Activated T-cell treated with anti-CD3 and anti-CD28 coated beads, Interleukin-2, amount 50 U/mL, for 4 hours (primary cell): Measurements from ENCODE around the gene MYOM1. TPM values are rescaled to one million over a fixed set of nuclear protein-coding genes. Genes with fewer than 3 reads are reported as not detected.
"Not testable (repeated sequence)": the region's sequence is repeated elsewhere in the genome, so short reads cannot be mapped to it uniquely, and the experiment has no call there.

Experiments used
- ATAC-seq, 2 donors: fragments of 200-7000 bp; cut with Tn5 transposase; one replicate each; pipeline ENCODE4 v1.10.0; 2021
- DNase-seq: peaks from one replicate; pipeline ENCODE4 v3.0.0-alpha.2; 2020
- H3K27me3 Mint-ChIP-seq: one replicate; pipeline ENCODE4 v1.8.0; 2021; ENCODE audit warnings: low read depth, mixed read lengths
- H3K36me3 Mint-ChIP-seq: one replicate; pipeline ENCODE4 v1.8.0; 2022; ENCODE audit warnings: mixed read lengths; ENCODE audit not compliant: insufficient read depth
- H3K4me1 Mint-ChIP-seq: one replicate; pipeline ENCODE4 v1.8.0; 2021; ENCODE audit warnings: low read depth, mixed read lengths
- H3K4me3 Mint-ChIP-seq: one replicate; pipeline ENCODE4 v1.8.0; 2021; ENCODE audit warnings: mild to moderate bottlenecking, moderate library complexity, mixed read lengths
- H3K9me3 Mint-ChIP-seq: one replicate; pipeline ENCODE4 v1.8.0; 2021; ENCODE audit warnings: mixed read lengths
- total RNA-seq, 3 donors: library from RNA; stranded (reverse); gene quantifications; one replicate each; pipeline ENCODE4 v1.2.1, GENCODE V29; 2021

Gene MYOM1
- total RNA-seq, 3 donors from 2014 or later: 0.16 to 0.42 (median 0.25) TPM

GRCh38 chr18:3238742-3239141, 19.0 kb upstream of the MYOM1 start:
- no peak overlapping the region for H3K4me3 Mint-ChIP-seq
- H3K27me3 Mint-ChIP-seq: no peaks in the 10 kb centered on the region
- ATAC-seq: no peak
- peaks cover 3% of the 10 kb centered on the region for H3K4me1 Mint-ChIP-seq
- no peak for DNase-seq
- peaks cover 15% of the 10 kb centered on the region for H3K36me3 Mint-ChIP-seq
- peaks cover 14% of the 10 kb centered on the region for H3K9me3 Mint-ChIP-seq

GRCh38 chr18:3236470-3236869, 16.7 kb upstream of the MYOM1 start:
- ATAC-seq (no peak), DNase-seq (no peak)
- no peaks in the 10 kb centered on the region for H3K27me3 Mint-ChIP-seq
- H3K4me1 Mint-ChIP-seq: peaks cover 3% of the 10 kb centered on the region
- no peak overlapping the region for H3K4me3 Mint-ChIP-seq
- H3K9me3 Mint-ChIP-seq: peaks cover 6% of the 10 kb centered on the region
- peaks cover 7% of the 10 kb centered on the region for H3K36me3 Mint-ChIP-seq

GRCh38 chr18:3235846-3236245, 16.1 kb upstream of the MYOM1 start:
- peaks cover 4% of the 10 kb centered on the region for H3K9me3 Mint-ChIP-seq
- H3K27me3 Mint-ChIP-seq: no peaks in the 10 kb centered on the region
- DNase-seq (no peak), ATAC-seq (no peak)
- H3K4me3 Mint-ChIP-seq: no peak overlapping the region
- H3K36me3 Mint-ChIP-seq: peaks cover 5% of the 10 kb centered on the region
- peaks cover 3% of the 10 kb centered on the region for H3K4me1 Mint-ChIP-seq

- Mint-ChIP-seq H3K27me3 (no peaks in the 10 kb centered on the region), H3K36me3 (no peaks in the 10 kb centered on the region), H3K4me1 (peaks cover 3% of the 10 kb centered on the region), H3K9me3 (no peaks in the 10 kb centered on the region), H3K4me3 (no peak overlapping the region)
- no peak for ATAC-seq
- no peak for DNase-seq
Measured at GRCh38 chr18:3234457-3234856, 14.7 kb upstream of the MYOM1 start.

- no peaks in the 10 kb centered on the region for H3K9me3 Mint-ChIP-seq
- no peak overlapping the region for H3K4me3 Mint-ChIP-seq
- H3K36me3 Mint-ChIP-seq: no peaks in the 10 kb centered on the region
- no peaks in the 10 kb centered on the region for H3K27me3 Mint-ChIP-seq
- DNase-seq (no peak), ATAC-seq (no peak)
- H3K4me1 Mint-ChIP-seq: no peaks in the 10 kb centered on the region
Measured at GRCh38 chr18:3233433-3234168, 13.8 kb upstream of the MYOM1 start.

- no peak for ATAC-seq
- H3K4me1 Mint-ChIP-seq: no peaks in the 10 kb centered on the region
- H3K27me3 Mint-ChIP-seq: no peaks in the 10 kb centered on the region
Measured at GRCh38 chr18:3233004-3233403, 13.2 kb upstream of the MYOM1 start.

GRCh38 chr18:3230401-3231334, 10.9 kb upstream of the MYOM1 start:
- Mint-ChIP-seq H3K27me3 (no peaks in the 10 kb centered on the region), H3K4me1 (no peaks in the 10 kb centered on the region), H3K4me3 (no peak overlapping the region), H3K36me3 (no peaks in the 10 kb centered on the region), H3K9me3 (no peaks in the 10 kb centered on the region)
- no peak for DNase-seq
- ATAC-seq: no peak

More at GRCh38 chr18:3233004-3233403, 13.2 kb upstream of the MYOM1 start:
- Mint-ChIP-seq H3K4me3 (no peak overlapping the region), H3K36me3 (no peaks in the 10 kb centered on the region), H3K9me3 (no peaks in the 10 kb centered on the region)
- no peak for DNase-seq

GRCh38 chr18:3226048-3226447, 6.3 kb upstream of the MYOM1 start:
- ATAC-seq: no peak
- no peaks in the 10 kb centered on the region for H3K27me3 Mint-ChIP-seq
- no peaks in the 10 kb centered on the region for H3K36me3 Mint-ChIP-seq
- H3K9me3 Mint-ChIP-seq: no peaks in the 10 kb centered on the region
- H3K4me1 Mint-ChIP-seq: peaks cover 6% of the 10 kb centered on the region
- no peak overlapping the region for H3K4me3 Mint-ChIP-seq
- DNase-seq: no peak

- H3K36me3 Mint-ChIP-seq: no peaks in the 10 kb centered on the region
- peaks cover 6% of the 10 kb centered on the region for H3K4me1 Mint-ChIP-seq
- ATAC-seq (no peak), DNase-seq (no peak)
- no peaks in the 10 kb centered on the region for H3K9me3 Mint-ChIP-seq
- no peak overlapping the region for H3K4me3 Mint-ChIP-seq
- H3K27me3 Mint-ChIP-seq: no peaks in the 10 kb centered on the region
Measured at GRCh38 chr18:3225588-3225987, 5.8 kb upstream of the MYOM1 start.

- no peaks in the 10 kb centered on the region for H3K9me3 Mint-ChIP-seq
Measured at GRCh38 chr18:3224223-3224622, 4.5 kb upstream of the MYOM1 start.

GRCh38 chr18:3223356-3223755, 3.6 kb upstream of the MYOM1 start:
- peak in 1 of 2 donors; percentile 43 for ATAC-seq

More at GRCh38 chr18:3224223-3224622, 4.5 kb upstream of the MYOM1 start:
- no peaks in the 10 kb centered on the region for H3K27me3 Mint-ChIP-seq
- no peaks in the 10 kb centered on the region for H3K36me3 Mint-ChIP-seq
- no peak for ATAC-seq
- no peak for DNase-seq
- peaks cover 6% of the 10 kb centered on the region for H3K4me1 Mint-ChIP-seq
- H3K4me3 Mint-ChIP-seq: no peak overlapping the region

GRCh38 chr18:3221496-3221895, 1.7 kb upstream of the MYOM1 start:
- ATAC-seq (no peak), DNase-seq (no peak)
- peaks cover 6% of the 10 kb centered on the region for H3K4me1 Mint-ChIP-seq
- H3K9me3 Mint-ChIP-seq: no peaks in the 10 kb centered on the region
- no peak overlapping the region for H3K4me3 Mint-ChIP-seq
- H3K36me3 Mint-ChIP-seq: no peaks in the 10 kb centered on the region
- no peaks in the 10 kb centered on the region for H3K27me3 Mint-ChIP-seq

More at GRCh38 chr18:3223356-3223755, 3.6 kb upstream of the MYOM1 start:
- Mint-ChIP-seq H3K36me3 (no peaks in the 10 kb centered on the region), H3K4me3 (no peak overlapping the region), H3K27me3 (no peaks in the 10 kb centered on the region), H3K4me1 (peaks cover 6% of the 10 kb centered on the region), H3K9me3 (no peaks in the 10 kb centered on the region)
- no peak for DNase-seq

- H3K36me3 Mint-ChIP-seq, ATAC-seq, H3K4me3 Mint-ChIP-seq, H3K9me3 Mint-ChIP-seq, H3K4me1 Mint-ChIP-seq, H3K27me3 Mint-ChIP-seq, DNase-seq: not testable (repeated sequence)
Measured at GRCh38 chr18:3220868-3221267, 1.1 kb upstream of the MYOM1 start.

GRCh38 chr18:3219241-3219630, 532 bp downstream of the MYOM1 start:
- Mint-ChIP-seq H3K4me1 (peaks cover 6% of the 10 kb centered on the region), H3K4me3 (no peak overlapping the region)
- ATAC-seq: no peak

GRCh38 chr18:3218819-3219218, 949 bp downstream of the MYOM1 start:
- DNase-seq: no peak
- no peak overlapping the region for H3K4me3 Mint-ChIP-seq

More at GRCh38 chr18:3219241-3219630, 532 bp downstream of the MYOM1 start:
- H3K27me3 Mint-ChIP-seq: no peaks in the 10 kb centered on the region
- no peaks in the 10 kb centered on the region for H3K9me3 Mint-ChIP-seq
- DNase-seq: no peak
- no peaks in the 10 kb centered on the region for H3K36me3 Mint-ChIP-seq

More at GRCh38 chr18:3218819-3219218, 949 bp downstream of the MYOM1 start:
- ATAC-seq: no peak
- Mint-ChIP-seq H3K27me3 (no peaks in the 10 kb centered on the region), H3K9me3 (no peaks in the 10 kb centered on the region), H3K4me1 (peaks cover 8% of the 10 kb centered on the region), H3K36me3 (no peaks in the 10 kb centered on the region)
